Lung microvascular endothelial cell (primary cell): Measurements from ENCODE around the gene TIMP2. TPM values are rescaled to one million over a fixed set of nuclear protein-coding genes. Genes with fewer than 3 reads are reported as not detected.
"Not testable (repeated sequence)": the region's sequence is repeated elsewhere in the genome, so short reads cannot be mapped to it uniquely, and the experiment has no call there.

Source experiments
- DNase-seq, 2 donors: peaks; one replicate each; pipeline versions ENCODE4 v3.0.0 to v3.0.0-alpha.2; 2010; ENCODE audit warnings: low read depth in 2 of 2
- total RNA-seq: library from RNA; depleted of rRNA; stranded (reverse); fragments of >200 nt; gene quantifications from 2 replicates; pipeline ENCODE4 v1.2.1, GENCODE V29; 2014

TIMP2 gene, protein sequence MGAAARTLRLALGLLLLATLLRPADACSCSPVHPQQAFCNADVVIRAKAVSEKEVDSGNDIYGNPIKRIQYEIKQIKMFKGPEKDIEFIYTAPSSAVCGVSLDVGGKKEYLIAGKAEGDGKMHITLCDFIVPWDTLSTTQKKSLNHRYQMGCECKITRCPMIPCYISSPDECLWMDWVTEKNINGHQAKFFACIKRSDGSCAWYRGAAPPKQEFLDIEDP
- total RNA-seq: 35.1 and 69.2 TPM in 2 replicates

GRCh38 chr17:78925234-78925633 is at the start of gene TIMP2:
TSS of gene TIMP2 (minus strand) at chr17:78925387. CDS start at chr17:78925088, 299 bp downstream.
- DNase-seq: peak; percentile 88 to 95

GRCh38 chr17:78973792-78974520 is 48.8 kb upstream of the TIMP2 start:
- no peak for DNase-seq

DNA sequence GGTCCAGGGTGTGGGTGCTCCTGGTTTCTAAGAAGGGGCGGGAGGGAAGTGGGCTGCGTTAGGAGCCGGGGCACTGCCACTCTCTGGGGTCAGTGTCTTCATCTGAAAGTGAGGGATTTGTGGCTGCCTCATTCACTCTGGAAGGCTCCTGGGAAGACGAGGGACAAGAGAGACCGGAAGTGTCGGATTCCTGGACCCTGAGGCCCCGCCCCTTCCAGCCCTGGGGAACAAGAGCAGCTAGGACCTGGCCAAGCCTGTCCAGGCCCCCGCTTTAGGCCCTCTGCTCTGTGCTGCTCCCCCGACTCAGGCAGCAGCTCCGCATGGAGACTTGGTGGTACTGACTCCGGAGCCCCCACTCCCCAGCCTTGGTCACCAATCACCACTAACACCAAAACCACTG is 48.0 kb upstream of the TIMP2 start:
- DNase-seq: no peak

GRCh38 chr17:78972507-78973105 is 47.4 kb upstream of the TIMP2 start:
- no peak for DNase-seq

DNA sequence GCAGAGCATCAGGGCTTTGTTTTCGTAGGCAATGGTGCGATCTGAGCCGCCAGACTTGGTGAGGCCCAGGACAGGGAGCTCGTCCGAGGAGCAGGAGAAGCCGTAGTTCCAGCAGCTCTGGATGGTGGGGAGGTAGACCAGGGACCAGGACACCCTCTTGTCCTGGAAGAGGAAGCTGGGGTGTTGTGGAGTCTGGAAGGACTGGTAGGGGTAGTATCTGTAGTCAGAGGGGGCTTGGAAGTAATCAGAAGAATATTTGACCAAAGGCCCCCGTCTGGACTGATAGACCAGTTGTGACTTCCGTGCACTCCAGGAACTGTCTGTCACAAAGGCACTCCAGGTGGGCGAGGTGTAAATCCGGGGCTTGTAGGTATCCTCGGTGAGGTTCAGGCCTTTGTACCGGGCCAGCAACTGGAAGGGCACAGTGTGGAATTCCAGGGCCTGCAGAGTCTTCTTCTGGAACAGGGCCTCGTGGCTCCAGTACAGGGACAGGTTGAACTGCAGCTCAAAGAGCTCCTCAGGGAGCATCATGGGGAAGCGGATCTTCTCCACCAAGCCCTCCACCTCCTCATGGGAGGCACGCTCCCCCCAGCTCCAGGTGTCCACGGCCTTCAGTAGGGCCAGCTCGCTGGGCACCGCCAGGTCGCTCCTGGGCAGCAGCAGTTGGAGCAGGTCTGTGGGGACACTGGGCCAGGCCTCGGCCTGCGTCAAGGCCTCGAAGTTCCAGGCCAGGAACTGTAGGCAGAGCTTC is 46.7 kb upstream of the TIMP2 start:
- DNase-seq: no peak

DNA sequence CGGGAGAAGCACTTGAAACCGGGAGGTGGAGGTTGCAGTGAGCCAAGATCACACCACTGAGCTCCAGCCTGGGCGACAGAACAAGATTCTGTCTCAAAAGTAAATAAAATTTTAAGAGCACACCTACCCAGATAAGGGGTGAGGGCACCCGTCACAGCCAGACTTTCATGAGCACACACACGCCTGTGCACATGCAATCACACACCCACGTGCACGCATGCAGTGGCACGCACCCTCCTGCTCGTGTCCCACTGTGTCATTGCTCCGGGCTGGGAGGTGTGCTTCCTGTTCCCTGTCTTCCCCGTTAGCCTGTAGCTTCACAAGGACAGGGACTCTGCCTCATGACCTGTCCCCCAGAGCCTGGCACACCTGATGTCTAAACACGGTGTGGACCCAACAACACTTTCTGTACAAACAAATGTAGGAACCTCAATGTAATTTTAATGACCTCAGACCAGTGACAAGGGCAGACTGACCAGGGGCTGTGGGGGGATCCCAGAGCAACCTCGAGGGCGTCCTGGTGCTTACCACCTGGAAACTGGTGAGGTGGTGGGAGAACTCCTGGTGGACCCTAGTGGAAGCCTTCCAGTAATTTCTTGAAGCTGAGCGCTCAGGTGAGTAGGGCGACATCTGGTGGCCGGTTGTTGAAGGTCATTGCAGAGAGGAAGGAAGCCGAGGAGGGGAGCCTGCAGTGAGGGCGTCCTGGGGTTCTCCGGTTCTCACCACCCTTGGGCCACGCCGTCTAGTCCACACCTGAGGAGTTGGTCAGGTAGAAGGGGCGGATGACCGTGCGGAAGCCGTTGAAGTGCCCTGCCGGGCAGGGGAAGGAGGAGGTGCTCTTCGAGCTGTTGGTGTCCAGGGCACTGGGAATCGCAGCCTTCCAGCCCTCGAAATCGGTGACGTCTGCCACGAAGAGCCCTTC is 45.9 kb upstream of the TIMP2 start:
- DNase-seq: peak; percentile 75 to 85

DNA sequence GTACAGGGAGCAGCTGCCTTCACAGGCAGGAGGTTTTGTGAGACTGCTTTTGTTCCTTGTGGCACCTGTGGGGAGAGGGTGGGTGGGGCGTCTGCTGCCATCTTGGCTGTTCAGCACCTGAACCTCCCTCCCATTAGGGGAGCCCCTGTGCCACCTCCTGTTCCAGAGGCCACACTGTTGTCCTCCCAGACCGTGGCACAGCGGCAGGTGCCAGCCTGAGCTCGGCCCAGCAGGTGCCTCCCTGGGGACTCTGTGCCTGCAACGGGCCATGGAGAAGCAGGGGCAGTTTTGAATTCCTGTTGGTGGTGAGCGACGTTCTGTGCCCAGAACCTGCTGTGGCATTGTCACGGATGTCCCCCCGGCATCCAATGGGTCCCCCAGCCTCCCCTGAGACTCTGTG is 44.7 kb upstream of the TIMP2 start:
- no peak for DNase-seq

- no peak for DNase-seq
Measured at GRCh38 chr17:78967782-78968362, 42.7 kb upstream of the TIMP2 start.

DNA sequence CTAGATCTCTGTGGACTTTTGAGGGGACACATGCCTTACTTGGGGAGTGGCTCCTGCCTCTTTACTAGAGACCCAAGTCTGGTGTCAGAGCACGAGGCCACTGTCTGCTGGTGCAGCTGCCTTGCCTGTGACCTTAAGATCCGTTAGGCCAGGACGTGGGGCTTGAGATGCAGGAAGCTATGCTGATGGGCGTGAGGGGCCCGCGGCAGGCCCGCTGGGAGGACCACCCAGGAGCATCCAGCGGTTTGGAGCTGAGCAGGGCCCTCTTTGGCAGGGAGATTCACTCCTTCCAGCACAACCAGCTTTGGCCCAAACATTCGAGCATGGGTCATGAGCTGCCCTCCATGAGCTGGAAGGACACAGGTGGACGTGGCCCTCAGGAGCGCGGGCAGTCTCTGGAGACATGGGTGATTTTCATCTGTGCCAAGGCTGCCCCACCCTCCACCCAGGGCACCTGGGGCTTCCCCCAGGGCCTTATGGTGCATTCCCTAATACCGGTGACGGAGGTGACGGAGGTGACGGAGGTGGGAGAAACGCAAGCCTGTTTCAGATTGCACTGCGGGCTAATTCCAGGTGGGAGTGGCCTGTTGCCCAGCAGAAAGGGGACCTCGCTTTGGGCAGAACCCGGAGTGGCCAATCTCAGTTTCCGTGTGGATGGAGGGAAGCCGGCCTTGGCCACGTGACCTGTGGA is 41.9 kb upstream of the TIMP2 start:
- DNase-seq: no peak

GRCh38 chr17:78966123-78966813 is 41.1 kb upstream of the TIMP2 start:
- DNase-seq: no peak

- no peak for DNase-seq
Measured at GRCh38 chr17:78965491-78965924, 40.3 kb upstream of the TIMP2 start.

DNA sequence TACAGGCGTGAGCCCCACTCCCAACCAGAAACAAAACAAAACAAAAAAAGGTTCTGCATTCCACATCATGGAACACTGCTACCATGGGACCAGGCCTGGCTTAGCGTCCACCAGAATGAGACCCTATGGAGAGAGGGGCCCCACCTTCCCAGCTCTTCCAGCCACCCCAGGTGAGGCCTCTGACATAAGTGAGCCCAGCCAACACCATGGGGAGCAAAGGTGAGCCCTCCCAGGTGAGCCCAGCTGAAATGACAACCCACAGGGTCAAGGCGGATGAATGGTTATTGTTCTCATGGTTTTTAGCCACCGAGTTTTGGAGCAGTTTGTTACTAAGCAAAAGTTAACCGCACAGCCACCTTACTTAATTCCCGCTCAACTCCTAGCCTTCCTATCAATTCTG is 38.2 kb upstream of the TIMP2 start:
- no peak for DNase-seq

GRCh38 chr17:78962984-78963348 is 37.8 kb upstream of the TIMP2 start:
- not testable (repeated sequence) for DNase-seq

DNA sequence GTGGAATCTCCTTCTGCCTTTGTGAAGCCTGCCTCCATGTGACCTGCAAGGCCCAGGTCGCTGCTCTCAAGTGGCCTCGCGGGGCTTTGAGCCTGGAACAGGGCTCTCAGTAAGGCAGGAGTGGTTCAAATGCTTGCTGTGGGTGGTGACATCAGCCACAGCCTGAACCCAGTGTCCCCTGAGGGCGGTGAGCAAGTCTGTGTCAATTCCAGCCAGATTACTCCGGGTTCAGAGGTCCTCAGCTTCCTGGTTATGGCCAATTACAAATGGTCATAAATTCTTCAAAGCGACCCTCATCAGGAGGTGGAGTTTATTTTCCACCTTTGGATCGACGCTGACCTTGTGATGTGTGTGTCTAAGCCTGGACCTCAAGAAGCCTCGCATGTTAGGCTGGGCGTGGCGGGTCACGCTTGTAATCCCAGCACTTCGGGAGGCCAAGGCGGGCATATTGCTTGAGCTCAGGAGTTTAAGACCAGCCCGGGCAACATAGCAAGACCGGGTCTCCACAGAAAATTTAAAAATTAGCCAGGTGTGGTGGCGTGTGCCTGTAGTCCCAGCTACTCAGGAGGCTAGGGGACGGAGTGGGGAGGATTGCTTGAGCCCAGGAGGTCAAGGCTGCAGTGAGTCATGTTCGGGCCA is 37.3 kb upstream of the TIMP2 start:
- DNase-seq: no peak

DNA sequence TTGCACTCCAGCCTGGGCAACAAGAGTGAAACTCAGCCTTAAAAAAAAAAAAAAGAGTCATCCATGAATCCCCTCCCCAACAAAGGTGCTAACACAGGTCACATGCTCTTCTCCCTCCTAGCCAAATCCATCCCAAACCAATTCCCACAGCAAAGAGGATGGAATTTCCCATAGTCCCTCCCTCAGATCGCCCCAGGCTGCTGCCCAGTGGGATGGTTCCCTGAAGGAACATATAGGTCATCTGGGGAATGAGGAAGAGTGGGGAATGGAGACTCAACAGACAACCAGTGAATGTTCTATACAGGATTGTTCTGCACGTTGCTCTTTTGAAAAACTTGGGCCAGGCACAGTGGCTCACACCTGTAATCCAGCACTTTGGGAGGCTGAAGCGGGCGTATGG is 36.4 kb upstream of the TIMP2 start:
- DNase-seq: no peak

DNA sequence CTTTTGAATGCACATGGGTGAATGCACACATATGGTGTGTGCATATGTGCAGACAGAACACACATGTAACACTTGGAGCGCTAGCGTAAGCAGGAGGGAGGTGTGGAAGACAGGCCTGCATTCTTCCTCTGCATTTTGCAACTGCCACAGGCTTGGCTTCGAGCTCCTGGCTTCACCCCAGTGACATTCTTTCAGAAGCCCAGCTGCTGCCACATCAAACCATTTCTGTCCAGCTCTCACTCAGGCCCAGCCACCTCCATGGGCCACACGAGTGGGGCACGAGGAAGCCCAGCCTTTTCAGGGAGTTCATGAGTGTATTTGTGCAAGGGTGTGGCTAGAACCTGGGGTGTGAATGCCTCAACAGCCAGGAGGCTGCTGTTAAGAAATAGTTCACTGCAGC is 35.7 kb upstream of the TIMP2 start:
- DNase-seq: no peak

GRCh38 chr17:78959803-78960202 is 34.6 kb upstream of the TIMP2 start:
- no peak for DNase-seq

GRCh38 chr17:78958641-78959127 is 33.5 kb upstream of the TIMP2 start:
- DNase-seq: peak in 1 of 2 donors; percentile 28

DNA sequence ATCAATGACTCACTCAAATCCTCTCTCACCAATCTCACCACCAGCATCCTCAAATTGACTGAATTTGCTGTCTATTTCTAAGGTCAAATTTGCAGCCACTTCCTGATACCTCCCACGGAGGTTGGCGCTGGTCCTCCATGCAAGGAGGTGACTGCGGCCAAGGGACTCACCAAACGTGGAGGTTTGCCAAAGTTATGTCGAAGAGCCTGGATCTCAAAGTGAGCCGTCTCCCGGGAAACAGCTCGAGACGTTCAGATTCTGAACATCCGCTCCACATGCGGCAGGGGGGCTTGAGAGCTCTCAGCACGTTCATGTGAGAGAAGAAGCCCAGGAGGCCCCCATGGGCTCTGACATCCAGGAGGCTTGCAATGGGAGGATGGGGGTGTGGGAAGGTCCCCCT is 31.9 kb upstream of the TIMP2 start:
- no peak for DNase-seq
